HEK293T (cell line): ENCODE data around the gene ARF4.
A peak's percentile ranks its signal among the peaks of the same experiment; 100 is the strongest.

Experiments used
- CTCF ChIA-PET: fragments of 350-600 bp; formaldehyde crosslinking; extraction: SDS; loops from one replicate; lab custom pipeline; 2021; ENCODE audit warnings: antibody characterized with exemption, inconsistent platforms; lab: Yijun Ruan, JAX
- POLR2A ChIA-PET: fragments of 350-600 bp; formaldehyde crosslinking; extraction: SDS; loops from one replicate; lab custom pipeline; 2020; ENCODE audit warnings: antibody characterized with exemption, inconsistent platforms; lab: Yijun Ruan, JAX
- DNase-seq: peaks from one replicate; pipeline ENCODE4 v3.0.0; 2012; ENCODE audit warnings: mixed read lengths; ENCODE audit errors: extremely low spot score
- ARNT ChIP-seq: fragments of 450-650 bp; IDR thresholded peaks from 2 replicates; pipeline ENCODE4 v1.6.1; 2017; ENCODE audit warnings: mild to moderate bottlenecking
- CTBP1 ChIP-seq: fragments of 450-650 bp; IDR thresholded peaks from 2 replicates; pipeline ENCODE4 v1.6.1; 2016; ENCODE audit warnings: borderline replicate concordance
- FOXM1 ChIP-seq: fragments of 450-650 bp; IDR thresholded peaks from 2 replicates; pipeline ENCODE4 v1.6.1; 2017; ENCODE audit warnings: mild to moderate bottlenecking, borderline replicate concordance
- HDGF ChIP-seq: fragments of 450-650 bp; IDR thresholded peaks from 2 replicates; pipeline ENCODE4 v1.6.1; 2017; ENCODE audit warnings: antibody characterized with exemption, borderline replicate concordance
- L3MBTL2 ChIP-seq: fragments of 450-650 bp; conservative IDR thresholded peaks from 2 replicates; pipeline ENCODE4 v1.6.1; 2016; ENCODE audit warnings: mild to moderate bottlenecking
- LEF1 ChIP-seq: fragments of 450-650 bp; IDR thresholded peaks from 2 replicates; pipeline ENCODE4 v1.6.1; 2017; ENCODE audit warnings: mild to moderate bottlenecking, borderline replicate concordance
- PKNOX1 ChIP-seq: fragments of 450-650 bp; IDR thresholded peaks from 2 replicates; pipeline ENCODE4 v1.6.1; 2016
- SP1 ChIP-seq: fragments of 450-650 bp; IDR thresholded peaks from 2 replicates; pipeline ENCODE4 v1.6.1; 2017
- SUZ12 ChIP-seq: fragments of 450-650 bp; IDR thresholded peaks from 2 replicates; pipeline ENCODE4 v1.6.1; 2016; ENCODE audit warnings: mild to moderate bottlenecking
- TARDBP ChIP-seq: fragments of 450-650 bp; IDR thresholded peaks from 2 replicates; pipeline ENCODE4 v1.6.1; 2016
- ZNF384 ChIP-seq: fragments of 450-650 bp; IDR thresholded peaks from 2 replicates; pipeline ENCODE4 v1.6.1; 2016

Gene ARF4

GRCh38 chr3:57544181-57545125 lies 52.7 kb downstream of the ARF4 start, which contains the start of gene DNAH12:
DNAH12 (minus strand) TSS chr3:57544344; CDS start chr3:57542870, 1,474 bp downstream.
- TF ChIP-seq ARNT (no peak), LEF1 (no peak), PKNOX1 (peak; percentile 32), FOXM1 (no peak), CTBP1 (no peak), SUZ12 (no peak), ZNF384 (peak; percentile 50; the same call in 1 of the 2 replicates)
- DNase-seq = peak; percentile 78
- CTCF ChIA-PET = interaction anchor here (0.6 kb wide), 1 partner anchor 688 kb away, joined by 3 read pairs; no protein-coding TSS in a partner anchor
- POLR2A ChIA-PET = interaction anchor here (0.6 to 3.1 kb wide), 3 partner anchors 11 to 838 kb away, joined by 3 to 19 read pairs (median 5); partner anchors contain the start of genes ARF4 and PDE12

- POLR2A ChIA-PET = interaction anchor here (0.9 kb wide), 1 partner anchor 18 kb away, joined by 3 read pairs; the partner anchor contains the start of gene PDE12
- CTCF ChIA-PET = no interaction called here
- TF ChIP-seq L3MBTL2 = no peak
- no peak for TF ChIP-seq TARDBP
- TF ChIP-seq SUZ12 = no peak
- no peak for TF ChIP-seq SP1
- TF ChIP-seq ARNT = no peak
- TF ChIP-seq CTBP1 = no peak
- DNase-seq = no peak
Observed at GRCh38 chr3:57538465-57538864, 58.7 kb downstream of the ARF4 start.

GRCh38 chr3:57530071-57530608 lies 67.0 kb downstream of the ARF4 start:
- CTCF ChIA-PET = no interaction called here
- POLR2A ChIA-PET = no interaction called here
- no peak for DNase-seq

More at GRCh38 chr3:57530071-57530608, 67.0 kb downstream of the ARF4 start:
- TF ChIP-seq HDGF = no peak
